NCI-H774 (cell line): ENCODE data around the gene SLC8B1.

Experiments
- DNase-seq: peaks from one replicate; lab custom pipeline; 2025; lab: John Stamatoyannopoulos, UW

The SLC8B1 gene

DNA sequence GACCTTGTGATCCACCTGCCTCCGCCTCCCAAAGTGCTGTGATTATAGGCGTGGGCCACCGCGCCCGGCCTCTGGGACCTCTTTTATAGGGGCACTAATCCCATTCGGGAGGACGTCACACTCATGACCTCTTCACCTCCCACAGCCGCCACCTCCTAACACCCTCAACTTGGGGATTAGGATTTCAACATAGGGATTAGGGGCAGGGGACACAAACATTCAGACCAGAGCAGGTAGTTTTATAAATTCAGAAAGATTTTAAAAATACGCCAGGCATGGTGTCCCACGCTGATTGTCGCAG, 64.2 kb downstream of the SLC8B1 start:
- no peak for DNase-seq

DNA sequence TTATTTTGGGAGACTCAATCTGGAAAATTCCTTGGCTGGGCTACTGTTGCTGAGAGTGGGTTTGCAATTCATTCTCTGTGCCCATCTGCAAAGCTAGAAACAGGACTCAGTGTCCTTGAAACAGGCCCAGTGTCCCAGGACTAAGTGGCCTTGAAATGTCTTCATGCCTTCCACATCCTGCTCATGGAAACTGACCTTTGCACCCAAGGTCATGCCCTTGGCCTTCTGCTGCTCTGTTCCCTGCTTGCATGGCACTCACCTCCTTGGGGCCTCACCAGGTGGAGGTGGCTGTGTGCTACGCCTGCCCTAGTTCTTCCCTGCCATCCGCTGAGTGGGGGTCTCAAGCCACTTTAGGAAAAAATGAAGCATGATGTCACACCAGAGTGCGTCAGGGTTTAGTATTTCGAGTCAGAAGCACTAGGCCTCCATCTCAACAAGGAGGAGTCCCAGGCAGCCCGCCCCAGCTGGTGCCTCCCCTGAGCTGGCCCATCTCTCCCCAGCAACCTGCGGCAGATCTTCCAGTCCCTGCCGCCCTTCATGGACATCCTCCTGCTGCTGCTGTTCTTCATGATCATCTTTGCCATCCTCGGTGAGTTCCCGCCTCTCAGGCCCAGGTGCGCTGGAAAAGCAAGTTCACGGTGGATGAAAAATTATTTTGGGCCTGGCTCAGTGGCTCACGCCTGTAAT, 65.5 kb downstream of the SLC8B1 start:
- DNase-seq = no peak

DNA sequence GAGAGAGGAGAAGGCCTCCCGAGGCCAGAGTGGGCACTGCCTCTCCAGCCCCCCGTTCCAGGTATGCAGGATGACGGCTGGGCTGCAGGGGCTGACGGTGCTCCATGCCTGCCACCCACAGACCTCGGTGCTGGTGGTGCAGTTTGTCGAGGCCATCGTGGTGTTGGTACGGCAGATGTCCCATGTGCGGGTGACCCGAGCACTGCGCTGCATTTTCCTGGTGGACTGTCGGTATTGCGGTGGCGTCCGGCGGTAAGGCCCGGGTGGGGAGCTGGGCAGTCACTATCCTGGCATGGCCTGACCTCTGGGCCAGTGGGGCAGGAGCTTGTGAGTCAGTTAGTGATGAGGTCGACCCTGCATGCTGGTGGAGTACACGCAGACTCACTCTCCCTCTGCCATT, 66.3 kb downstream of the SLC8B1 start:
- DNase-seq = no peak

DNA sequence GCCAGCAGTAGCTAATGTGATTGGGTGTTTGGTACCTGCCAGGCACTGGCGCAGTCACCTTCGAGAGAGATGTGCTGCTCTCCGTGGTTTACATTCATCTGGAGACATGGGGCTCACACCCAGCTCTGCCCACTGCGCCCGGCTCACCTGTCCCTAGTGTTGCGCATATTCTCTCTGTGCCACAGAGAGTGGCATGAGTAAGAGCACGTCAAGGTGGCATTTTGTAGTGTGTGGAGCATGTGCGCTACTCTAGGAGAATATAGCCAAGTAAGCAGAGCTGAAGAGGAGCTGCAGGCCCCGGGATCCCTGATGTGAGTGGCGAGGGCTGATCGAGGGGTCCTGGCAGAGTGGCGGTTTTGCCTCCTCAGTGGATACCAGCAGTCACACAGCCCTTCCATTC, 66.8 kb downstream of the SLC8B1 start:
- no peak for DNase-seq

DNA sequence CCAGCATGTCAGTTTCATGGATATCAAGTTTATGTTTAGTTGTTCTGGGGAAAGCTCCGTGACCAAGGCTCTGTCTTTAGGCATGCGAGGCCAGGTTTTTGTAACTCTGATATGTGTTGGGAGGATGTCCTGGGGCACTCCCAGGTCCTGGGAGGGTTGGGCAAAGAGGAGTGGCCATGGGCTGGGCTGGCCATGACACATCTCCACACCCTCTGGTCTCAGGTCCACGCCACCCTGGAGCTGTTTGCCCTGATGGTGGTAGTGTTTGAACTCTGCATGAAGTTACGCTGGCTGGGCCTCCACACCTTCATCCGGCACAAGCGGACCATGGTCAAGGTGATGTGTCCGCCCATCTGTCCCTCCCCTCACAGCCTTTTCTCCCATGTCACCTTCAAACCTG, 67.3 kb downstream of the SLC8B1 start:
- no peak for DNase-seq

DNA sequence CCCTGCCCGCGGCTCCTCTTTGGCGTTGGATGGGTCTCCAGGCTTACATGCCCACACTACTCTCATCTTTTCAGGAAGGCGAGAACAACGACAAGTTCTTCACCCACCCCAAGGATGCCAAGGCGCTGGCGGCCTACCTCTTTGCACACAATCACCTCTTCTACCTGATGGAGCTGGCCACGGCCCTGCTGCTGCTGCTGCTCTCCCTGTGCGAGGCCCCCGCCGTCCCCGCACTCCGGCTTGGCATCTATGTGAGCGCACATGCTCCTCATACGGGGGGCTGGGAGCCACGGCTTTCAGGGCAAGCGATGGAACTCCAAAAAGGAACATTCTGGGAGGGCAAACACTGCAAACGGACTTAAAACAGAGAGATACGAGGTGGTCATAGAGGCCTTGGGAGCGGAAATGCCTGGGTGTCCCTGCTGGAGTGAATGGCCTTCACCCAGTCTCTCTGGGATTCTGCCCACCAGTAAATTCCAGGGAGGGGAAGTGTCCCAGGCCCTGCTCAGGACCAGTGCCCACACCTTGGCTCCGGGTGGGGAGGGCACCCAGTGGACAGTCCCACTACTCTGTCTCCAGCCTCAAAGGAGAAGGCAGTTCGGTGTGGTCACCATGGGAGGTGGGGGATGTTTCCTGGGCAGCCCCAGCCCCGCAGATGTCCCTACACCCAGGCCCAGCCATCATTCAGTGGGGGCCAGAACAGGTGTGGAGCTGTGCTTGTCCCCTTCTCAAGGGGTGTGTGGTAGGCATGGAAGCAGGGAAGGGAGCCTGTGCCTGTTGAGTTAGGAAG, 68.6 kb downstream of the SLC8B1 start:
- DNase-seq = no peak

DNA sequence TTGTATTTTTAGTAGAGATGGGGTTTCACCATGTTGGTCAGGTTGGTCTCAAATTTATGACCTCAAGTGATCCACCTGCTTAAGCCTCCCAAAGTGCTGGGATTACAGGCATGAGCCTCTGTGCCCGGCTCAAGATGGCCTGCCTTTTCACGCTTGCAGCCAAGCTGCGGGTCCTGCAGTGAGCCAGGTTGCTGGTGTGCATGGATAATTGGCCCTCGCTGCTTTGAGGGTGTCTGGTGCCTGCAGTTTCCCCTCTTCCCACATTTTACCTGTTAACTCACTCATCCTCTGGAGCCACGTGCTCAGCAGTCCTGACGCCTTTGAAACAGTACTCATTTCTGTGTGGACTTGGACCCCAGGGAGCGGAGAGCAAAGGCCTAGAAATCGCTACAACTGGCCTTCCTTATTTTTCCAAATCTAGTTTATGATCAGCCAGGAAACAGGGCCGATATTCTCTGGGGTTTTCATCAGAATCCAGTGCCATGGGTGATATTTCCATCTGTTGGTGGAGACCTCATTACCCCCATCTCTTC, 71.4 kb downstream of the SLC8B1 start:
- no peak for DNase-seq

DNA sequence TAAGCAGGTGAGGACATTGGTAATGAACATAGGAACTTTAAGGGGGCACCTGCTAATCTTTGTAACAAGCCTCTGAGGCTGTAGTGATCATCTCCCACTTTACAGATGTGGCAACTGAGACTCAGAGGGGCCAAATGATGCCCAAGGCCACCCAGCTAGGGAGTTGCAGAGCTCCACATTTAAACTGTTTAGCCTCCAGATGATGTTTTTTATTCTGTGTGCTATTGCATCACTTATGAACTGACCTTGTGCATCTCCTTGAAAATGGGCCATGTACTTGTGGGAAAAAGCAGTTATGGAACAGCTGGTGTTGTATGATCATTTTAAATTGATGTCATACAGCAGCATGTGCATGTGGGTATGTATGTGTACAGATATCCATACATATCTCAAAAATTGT, 72.2 kb downstream of the SLC8B1 start:
- DNase-seq = no peak

DNA sequence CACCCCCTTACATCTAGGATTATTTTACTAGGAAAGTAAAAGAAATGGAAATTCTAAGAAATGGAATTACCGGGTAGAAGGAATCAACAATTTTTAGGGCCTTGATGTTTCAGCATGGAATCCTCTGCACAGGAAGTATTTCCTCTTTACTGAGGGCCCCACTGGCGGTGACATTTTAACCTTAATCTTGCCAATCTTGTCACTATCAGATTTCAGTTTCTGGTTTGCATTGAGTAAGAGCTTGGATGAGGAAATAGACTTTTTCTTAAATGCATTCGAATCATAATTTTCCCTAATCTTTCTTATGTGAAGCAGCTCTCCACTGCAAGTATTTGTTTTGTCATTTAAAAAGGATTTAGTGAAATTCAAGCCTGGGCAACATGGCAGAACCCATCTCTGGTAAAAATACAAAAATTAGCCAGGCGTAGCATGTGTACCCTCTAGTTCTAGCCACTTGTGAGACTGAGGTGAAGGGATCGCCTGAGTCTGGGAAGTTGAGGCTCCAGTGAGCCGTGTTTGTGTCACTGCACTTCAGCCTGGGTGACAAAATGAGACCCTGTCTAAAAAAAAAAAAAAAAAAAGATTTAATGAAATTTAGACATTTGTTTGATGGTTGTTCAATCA, 73.0 kb downstream of the SLC8B1 start:
- no peak for DNase-seq

DNA sequence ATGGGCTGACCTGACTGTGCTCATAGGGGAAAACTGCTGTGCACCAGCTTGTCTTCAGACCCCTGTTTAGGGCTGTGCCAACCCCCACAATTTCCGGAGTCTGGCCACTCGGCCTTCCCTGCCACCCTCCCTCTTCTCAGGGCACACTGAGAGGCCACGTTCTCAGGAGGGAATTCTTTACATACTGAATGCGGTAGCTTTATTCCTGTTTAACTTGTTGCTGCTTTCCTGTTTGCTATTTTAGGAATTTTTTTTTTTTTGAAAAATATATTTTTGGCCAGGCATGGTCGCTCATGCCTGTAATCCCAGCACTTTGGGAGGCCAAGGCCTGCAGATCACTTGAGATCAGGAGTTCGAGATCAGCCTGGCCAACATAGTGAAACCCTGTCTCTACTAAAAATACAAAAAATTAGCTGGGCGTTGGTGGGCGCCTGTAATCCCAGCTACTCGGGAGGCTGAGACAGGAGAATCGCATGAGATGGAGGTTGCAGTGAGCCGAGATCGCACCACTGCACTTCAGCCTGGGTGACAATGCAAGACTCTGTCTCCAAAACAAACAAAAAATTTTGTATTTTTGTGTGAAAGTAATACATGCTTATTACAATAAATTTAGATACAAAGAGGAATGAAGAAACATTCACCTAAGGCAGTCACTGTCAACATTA, 74.1 kb downstream of the SLC8B1 start:
- no peak for DNase-seq

DNA sequence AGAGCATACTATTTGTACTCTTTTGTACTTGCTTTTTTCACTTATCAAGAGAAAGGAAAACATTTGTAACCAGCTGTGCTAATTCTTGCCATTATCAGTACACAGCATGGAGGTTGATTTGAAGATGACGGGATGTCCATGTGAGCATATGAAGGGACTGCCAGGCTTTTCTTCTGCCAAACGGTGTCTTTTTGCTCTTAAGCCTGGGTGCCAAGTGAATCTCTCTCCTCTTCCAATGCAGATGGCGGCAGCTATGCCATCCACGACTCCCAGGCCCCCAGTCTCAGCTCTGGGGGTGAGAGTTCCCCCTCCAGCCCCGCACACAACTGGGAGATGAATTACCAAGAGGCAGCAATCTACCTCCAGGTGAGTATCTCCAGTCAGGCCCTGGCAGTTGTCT, 74.8 kb downstream of the SLC8B1 start:
- no peak for DNase-seq

DNA sequence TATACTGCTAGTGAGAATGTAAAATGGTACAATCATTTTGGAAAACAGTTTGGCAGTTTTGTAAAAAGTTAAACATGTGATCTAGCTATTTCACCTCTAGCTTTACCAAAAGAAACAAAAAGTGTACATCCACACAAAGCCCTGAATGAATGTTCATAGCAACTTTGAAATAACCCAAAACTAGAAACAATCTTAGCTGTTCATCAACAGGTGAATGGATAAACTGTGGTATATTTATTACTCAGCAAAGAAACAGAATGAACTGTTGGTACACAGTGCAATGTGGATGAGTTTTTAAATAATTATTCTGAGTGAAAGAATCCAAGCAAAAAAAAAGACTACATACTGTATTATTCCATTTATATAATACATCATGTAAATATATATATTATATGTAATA, 77.3 kb downstream of the SLC8B1 start:
- no peak for DNase-seq

DNA sequence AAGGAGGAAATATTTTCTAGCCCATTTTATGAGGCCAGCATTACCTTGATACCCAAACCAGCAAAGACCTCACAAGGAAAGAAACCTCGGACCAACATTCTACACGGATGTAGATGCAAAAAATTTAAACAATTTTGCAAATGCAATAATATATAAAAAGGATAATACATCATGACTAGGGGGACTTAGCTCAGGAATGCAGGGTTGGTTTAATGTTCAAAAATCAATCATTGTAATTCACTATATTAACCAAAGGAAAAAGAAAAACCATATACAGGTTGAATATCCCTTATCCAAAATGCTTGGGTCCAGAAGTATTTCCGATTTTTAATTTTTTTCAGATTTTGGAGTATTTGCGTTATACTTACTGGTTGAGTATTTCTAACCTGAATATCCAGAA, 80.6 kb downstream of the SLC8B1 start:
- no peak for DNase-seq

DNA sequence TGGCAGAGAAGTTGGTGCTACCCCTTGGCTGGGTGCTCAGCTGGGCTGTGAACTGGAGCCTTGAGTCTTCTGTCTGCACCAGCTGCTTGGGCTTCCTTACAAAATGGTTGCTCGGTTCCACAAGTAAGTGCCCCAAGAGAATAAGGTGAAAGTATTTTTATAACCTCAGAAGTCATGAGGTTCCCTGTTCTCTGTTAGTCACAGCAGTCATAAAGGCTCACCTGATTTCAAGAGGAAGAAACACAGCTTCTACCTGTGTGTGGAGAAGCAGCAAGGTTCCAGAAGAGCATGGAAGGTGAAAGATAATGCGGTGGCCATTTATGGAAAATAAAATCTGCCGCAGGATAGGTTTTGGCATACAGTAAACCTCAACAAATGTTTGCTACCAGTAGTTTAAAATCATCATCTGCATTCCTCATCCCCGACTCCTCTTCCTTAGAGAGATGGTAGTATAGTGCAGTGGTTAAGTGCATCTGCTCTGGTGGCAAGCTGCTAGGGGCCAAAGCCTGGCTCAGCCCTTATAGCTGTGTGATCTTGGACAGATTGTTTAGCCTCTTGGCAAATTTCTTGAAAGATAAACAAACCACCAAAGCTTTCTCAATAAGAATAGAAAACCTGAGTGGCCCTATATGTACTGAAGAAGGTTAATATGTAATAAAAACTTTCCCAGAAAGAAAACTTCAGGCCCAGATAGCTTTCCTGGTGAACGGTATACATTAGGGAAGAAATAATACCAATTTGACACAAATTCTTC, 81.2 kb downstream of the SLC8B1 start:
- DNase-seq = no peak

DNA sequence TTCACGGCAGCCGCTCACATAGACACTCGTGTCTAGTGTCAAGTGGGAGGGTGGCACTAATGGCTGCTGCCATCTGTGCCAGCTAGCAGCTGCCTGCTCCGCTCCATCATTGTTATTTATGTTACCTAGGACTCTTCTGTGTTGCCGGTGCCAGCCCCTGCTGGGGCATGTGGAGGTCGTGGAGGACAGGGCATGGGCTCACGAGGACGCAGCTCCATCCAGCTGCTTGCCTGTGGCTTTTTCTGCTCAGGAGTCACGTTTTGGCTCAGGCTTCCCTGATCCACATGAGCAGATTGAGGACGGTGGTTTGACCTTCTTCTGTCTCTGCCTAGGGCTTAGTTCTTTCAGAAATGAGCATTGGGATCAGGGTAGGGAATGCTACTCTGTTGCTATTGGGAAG, 82.4 kb downstream of the SLC8B1 start:
- DNase-seq = no peak

DNA sequence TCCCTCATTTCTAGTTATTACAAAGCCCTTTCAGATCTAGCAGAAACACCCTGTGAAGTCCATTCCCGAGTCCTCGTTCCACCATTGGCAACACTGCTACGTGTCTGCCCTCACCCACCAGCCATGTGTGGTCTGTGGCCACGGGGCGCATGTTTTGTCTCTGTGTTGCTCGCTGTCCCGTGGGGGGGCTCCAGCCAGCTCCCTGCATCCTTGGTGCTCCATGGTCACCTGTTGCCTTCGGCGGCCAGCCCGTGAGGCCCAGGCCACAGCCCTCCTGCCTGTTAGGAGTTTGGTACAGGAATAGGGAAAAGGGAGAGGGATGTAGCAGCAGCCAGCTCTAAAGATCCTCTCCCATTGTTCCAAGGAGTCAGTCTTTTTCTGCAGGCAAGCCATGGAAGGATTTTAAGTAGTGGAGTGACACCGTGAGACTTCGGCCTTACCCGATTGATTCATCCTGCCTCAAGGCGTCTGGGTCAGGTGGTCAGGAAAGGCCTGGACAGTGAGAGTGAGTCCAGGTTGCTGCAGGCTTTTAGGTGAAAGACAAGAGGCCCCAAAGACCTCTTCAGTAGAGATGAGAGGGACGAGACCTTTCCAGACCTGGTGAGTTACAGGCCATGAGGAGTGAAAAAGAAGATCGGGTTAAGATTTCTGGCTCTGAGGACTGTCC, 83.4 kb downstream of the SLC8B1 start:
- DNase-seq = no peak

DNA sequence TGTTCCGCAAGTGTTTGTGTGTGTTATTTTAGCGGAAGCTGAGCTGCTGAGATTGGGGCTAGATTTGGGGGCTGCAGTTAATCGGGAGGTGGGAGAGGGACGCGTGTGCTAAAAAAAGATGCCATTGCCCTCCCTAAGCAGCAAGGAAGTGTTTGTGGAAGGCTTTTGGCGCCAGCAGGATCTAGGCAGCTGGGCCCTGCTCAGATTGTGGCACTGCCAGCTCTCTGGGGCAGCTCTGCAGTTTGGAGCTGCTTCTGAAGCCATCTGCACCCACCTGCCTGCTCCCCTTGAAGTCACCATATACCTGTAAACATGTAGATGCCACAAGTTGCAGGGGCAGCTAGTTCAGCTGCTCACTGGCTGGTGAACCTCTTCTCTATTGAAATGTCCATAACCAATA, 84.9 kb downstream of the SLC8B1 start:
- DNase-seq = no peak

DNA sequence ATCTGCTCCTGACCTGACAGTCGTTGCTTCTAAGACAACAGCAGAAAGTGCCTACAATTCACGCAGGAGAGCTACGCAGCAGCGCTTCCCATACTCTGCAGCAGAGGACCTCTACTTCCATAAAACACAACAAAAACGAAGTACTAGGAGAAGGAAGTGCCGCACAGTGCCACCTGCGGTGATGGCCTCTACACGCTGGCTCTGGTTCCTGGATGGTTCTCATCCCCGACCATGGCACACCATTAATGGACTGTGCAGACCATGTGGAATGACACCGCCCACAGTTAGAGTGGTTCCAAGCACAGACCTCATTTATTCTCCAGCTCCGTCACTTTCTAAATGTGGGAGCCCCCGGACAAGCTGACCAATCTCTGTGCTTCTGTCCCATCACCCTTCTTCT, 85.4 kb downstream of the SLC8B1 start:
- DNase-seq = no peak

DNA sequence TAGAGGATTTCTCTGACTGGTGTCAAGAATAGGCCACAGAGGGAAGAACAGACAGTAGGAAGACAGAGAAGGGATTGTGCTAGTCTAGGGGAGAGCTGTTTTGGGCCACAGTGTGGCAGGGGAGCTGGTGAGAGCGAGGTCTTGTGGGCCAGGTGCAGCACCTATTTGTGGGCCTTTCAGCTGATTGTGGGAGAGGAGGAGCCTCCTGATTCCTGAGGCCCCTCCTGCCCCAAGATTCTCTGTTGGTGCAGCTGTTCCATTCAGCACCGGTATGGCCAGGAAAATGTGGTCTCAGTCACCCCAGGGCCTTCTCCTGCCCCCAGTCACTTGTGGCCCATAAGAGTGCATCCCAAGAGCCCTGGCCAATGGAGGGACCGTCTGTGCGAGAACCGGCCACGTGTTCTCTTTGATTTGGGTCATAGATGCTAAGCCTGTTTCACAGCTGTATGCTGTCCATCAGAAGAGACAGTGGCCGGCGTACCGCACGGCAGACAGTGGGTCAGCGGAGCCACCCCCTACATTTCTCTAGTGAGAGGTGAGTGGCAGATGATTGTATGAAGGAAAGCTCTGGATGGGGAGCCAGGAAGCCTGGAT, 86.0 kb downstream of the SLC8B1 start:
- no peak for DNase-seq
